Stimulated activated naive B cell treated with anti-CD40 and anti-IgM and Interleukin-4, amounts not matched to agents 10 μg/mL and 1 μg/mL and 100 μg/mL, for 72 hours (primary cell): ENCODE data around the gene MYOZ3.

Experiments
- ATAC-seq, 2 donors: fragments of 150-1000 bp; cut with Tn5 transposase; replicated peaks; 2 replicates each; pipeline ENCODE4 v1.10.0; 2021; ENCODE audit warnings: moderate library complexity in 1 of 2
- DNase-seq: peaks from one replicate; pipeline ENCODE4 v3.0.0; 2021
- H3K27ac Mint-ChIP-seq: one replicate; pipeline ENCODE4 v1.8.0; 2022; ENCODE audit warnings: mild to moderate bottlenecking, mixed read lengths
- H3K27me3 Mint-ChIP-seq, 2 donors: one replicate each; pipeline ENCODE4 v1.8.0; 2022; ENCODE audit warnings: mixed read lengths in 2 of 2
- H3K36me3 Mint-ChIP-seq, 2 donors: one replicate each; pipeline ENCODE4 v1.8.0; 2022; ENCODE audit warnings: mixed read lengths in 2 of 2, mild to moderate bottlenecking in 1 of 2
- H3K4me1 Mint-ChIP-seq, 2 donors: one replicate each; pipeline ENCODE4 v1.8.0; 2022; ENCODE audit warnings: mixed read lengths in 2 of 2, mild to moderate bottlenecking in 1 of 2
- H3K4me3 Mint-ChIP-seq, 2 donors: one replicate each; pipeline ENCODE4 v1.8.0; 2022; ENCODE audit warnings: mild to moderate bottlenecking in 2 of 2, mixed read lengths in 2 of 2, moderate library complexity in 1 of 2
- H3K9me3 Mint-ChIP-seq, 2 donors: one replicate each; pipeline ENCODE4 v1.8.0; 2022; ENCODE audit warnings: mixed read lengths in 2 of 2, mild to moderate bottlenecking in 1 of 2

Gene MYOZ3

DNA sequence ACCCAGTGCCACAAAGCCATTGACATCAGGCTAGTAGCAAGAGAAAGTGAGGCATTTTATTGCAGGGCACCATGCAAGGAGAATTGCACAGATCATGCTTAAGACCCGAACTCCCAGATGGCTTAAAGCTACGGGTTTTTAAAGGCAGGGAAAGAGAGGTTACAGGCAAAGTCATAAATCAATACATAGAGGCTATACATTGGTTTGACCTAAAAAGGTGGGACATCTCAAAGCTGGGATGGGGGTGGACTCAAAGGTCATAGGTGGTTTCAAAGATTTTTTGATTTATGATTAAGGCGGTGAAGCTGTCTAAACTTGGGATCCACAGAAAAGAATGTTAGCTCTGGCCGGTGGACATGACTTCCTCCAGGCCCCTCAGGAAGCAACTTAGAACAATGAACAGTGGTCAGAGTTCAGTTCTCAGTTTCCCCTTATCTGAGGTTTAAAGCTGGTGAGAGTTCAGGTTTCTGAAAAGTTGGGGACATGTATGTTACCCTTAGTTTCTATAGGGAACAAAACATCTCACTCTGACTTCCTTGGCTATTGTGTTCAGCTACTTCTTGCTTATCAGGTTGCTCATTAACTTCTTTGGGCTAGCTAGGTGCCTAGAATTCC, 45.8 kb downstream of the MYOZ3 start:
- H3K9me3 Mint-ChIP-seq = no peaks in the 10 kb centered on the region
- no peak for DNase-seq
- no peaks in the 10 kb centered on the region for H3K27me3 Mint-ChIP-seq
- peaks cover 22 to 41% of the 10 kb centered on the region in 2 donors for H3K36me3 Mint-ChIP-seq
- H3K4me1 Mint-ChIP-seq = no peaks in the 10 kb centered on the region
- no peak overlapping the region for H3K4me3 Mint-ChIP-seq
- H3K27ac Mint-ChIP-seq = no peak overlapping the region
- no peak for ATAC-seq

DNA sequence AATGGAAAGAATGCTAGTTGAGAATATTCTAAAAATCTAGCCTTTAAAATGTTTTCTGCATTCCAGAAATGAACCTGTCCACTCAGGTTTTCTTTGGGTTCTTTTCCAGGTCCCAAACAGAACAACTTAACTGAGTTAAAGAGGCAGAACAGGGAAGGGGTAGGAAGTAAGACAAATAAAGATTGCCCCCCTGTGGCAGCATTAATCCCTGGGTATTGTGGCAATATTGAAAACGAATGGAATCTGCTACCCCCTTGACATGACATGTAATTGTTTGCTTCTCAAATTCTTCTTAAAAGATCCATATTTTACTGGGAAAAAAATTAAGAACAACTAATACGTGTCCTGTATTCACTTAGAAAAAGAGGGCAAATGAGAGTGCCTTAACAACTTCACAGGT, 49.1 kb downstream of the MYOZ3 start:
- peaks cover 29 to 46% of the 10 kb centered on the region in 2 donors for H3K36me3 Mint-ChIP-seq
- H3K4me3 Mint-ChIP-seq = no peak overlapping the region
- H3K4me1 Mint-ChIP-seq = no peaks in the 10 kb centered on the region
- H3K27ac Mint-ChIP-seq = no peak overlapping the region
- no peaks in the 10 kb centered on the region for H3K27me3 Mint-ChIP-seq
- H3K9me3 Mint-ChIP-seq = no peaks in the 10 kb centered on the region
- no peak for DNase-seq
- no peak for ATAC-seq

DNA sequence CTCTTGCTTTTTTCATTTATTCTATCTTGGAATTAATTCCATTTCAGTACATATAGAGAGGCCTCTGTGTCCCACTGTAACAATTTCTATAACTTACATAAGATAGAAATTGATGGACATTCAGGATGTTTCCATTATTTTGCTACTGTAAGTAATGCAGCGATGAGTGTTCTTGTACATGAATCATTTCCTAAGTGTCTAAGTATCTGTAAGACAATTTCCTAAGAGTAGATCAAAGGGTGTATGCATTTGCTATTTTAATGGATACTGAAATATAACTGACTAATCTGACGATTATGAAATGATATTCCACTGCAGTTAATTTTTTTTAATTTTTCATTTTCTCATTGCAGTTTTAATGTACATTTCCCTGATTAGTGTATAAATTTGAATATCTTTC, 62.8 kb downstream of the MYOZ3 start:
- Mint-ChIP-seq H3K9me3 (no peaks in the 10 kb centered on the region), H3K4me3 (no peak overlapping the region), H3K4me1 (no peaks in the 10 kb centered on the region), H3K36me3 (peaks cover 27 to 40% of the 10 kb centered on the region in 2 donors), H3K27ac (no peak overlapping the region), H3K27me3 (no peaks in the 10 kb centered on the region)
- DNase-seq (no peak), ATAC-seq (no peak)
